Esophagus muscularis mucosa (tissue), 4 donors: ENCODE data around the gene RER1. TPM values are rescaled to one million over a fixed set of nuclear protein-coding genes. Genes with fewer than 3 reads are reported as not detected.

Experiments used
- DNase-seq: peaks from one replicate; pipeline ENCODE4 v3.0.0-alpha.2; 2017; ENCODE audit errors: extremely low spot score
- H3K27ac ChIP-seq, 4 donors: fragments of 200-600 bp; sonication (generic); replicated peaks in 1 of 4; 1 replicate in 3 of 4; 2 replicates in 1 of 4; pipeline ENCODE4 v1.5.1; 2016 to 2019; ENCODE audit warnings: mild to moderate bottlenecking in 1 of 4
- H3K27me3 ChIP-seq, 4 donors: fragments of 200-600 bp; sonication (generic); one replicate each; pipeline versions ENCODE4 v1.5.1 to v1.6.0; 2016 to 2019
- H3K36me3 ChIP-seq, 4 donors: fragments of 200-600 bp; sonication (generic); one replicate each; pipeline ENCODE4 v1.5.1; 2016 to 2019
- H3K4me1 ChIP-seq, 4 donors: fragments of 200-600 bp; sonication (generic); one replicate each; pipeline ENCODE4 v1.5.1; 2016 to 2019
- H3K4me3 ChIP-seq, 4 donors: fragments of 200-600 bp; sonication (generic); 1 replicate in 2 of 4; 2 replicates in 2 of 4; pipeline ENCODE4 v1.5.1; 2016 to 2019; ENCODE audit warnings: mild to moderate bottlenecking in 4 of 4, moderate library complexity in 1 of 4
- H3K9me3 ChIP-seq, 4 donors: fragments of 200-600 bp; sonication (generic); 1 replicate in 3 of 4; 2 replicates in 1 of 4; pipeline ENCODE4 v1.5.1; 2016 to 2019
- CTCF ChIP-seq, 3 experiments: fragments of 200-600 bp in 2 of 3; fragments of 450-650 bp in 1 of 3; sonication (generic) in 2 of 3; IDR thresholded peaks; one replicate each; pipeline ENCODE4 v1.5.1; 2017 to 2019; ENCODE audit warnings: antibody characterized with exemption in 3 of 3, mild to moderate bottlenecking in 2 of 3, moderate library complexity in 1 of 3
- EP300 ChIP-seq: sonication (generic); formaldehyde crosslinking; IDR thresholded peaks from one replicate; pipeline ENCODE4 v1.6.1; 2017; ENCODE audit warnings: antibody characterized with exemption
- POLR2A ChIP-seq: fragments of 450-650 bp; IDR thresholded peaks from one replicate; pipeline ENCODE4 v1.6.1; 2017; ENCODE audit warnings: antibody characterized with exemption, moderate library complexity, mild to moderate bottlenecking, low read depth
- POLR2AphosphoS5 ChIP-seq, 2 donors: sonication (generic); formaldehyde crosslinking; IDR thresholded peaks; one replicate each; pipeline ENCODE4 v1.6.1; 2017; ENCODE audit warnings: antibody characterized with exemption in 2 of 2
- WGBS: methylation state at CpG from one replicate; pipeline ENCODE4 v1.1.5; 2018; 5-methylcytosine and 5-hydroxymethylcytosine counted together
- intact Hi-C: fragments of 100-400 bp; cut with DNase I; formaldehyde crosslinking; loops from one replicate; pipeline ENCODE4 v1.15.1; 2023
- total RNA-seq, 4 donors: library from RNA; depleted of rRNA; stranded (reverse); fragments of >200 nt; gene quantifications; one replicate each; pipeline versions ENCODE4 v1.1.0 to v1.2.1, GENCODE V29; 2016

RER1 gene
- total RNA-seq, 4 donors from 2014 or later = 47.3 to 67.3 (median 56.4) TPM

GRCh38 chr1:2345297-2346075 is 46.2 kb upstream of the RER1 start:
- Histone ChIP-seq H3K4me1 (no peaks in the 10 kb centered on the region), H3K4me3 (no peak overlapping the region), H3K27ac (no peak overlapping the region), H3K9me3 (no peaks in the 10 kb centered on the region), H3K36me3 (no peaks in the 10 kb centered on the region), H3K27me3 (no peaks in the 10 kb centered on the region)
- WGBS = 90% methylated on average over 12 of the region's 24 CpGs
- TF ChIP-seq CTCF (IDR thresholded peaks at IDR 0.05) (no peak), EP300 (no peak), POLR2AphosphoS5 (IDR thresholded peaks at IDR 0.05) (no peak), POLR2A (no peak)
- no peak for DNase-seq
- intact Hi-C loops = no loop called here

- intact Hi-C loops = no loop called here
- no peaks in the 10 kb centered on the region for H3K9me3 ChIP-seq
- H3K4me1 ChIP-seq = no peaks in the 10 kb centered on the region
- no peak for TF ChIP-seq EP300
- no peak for TF ChIP-seq POLR2AphosphoS5 (IDR thresholded peaks at IDR 0.05)
- TF ChIP-seq CTCF (IDR thresholded peaks at IDR 0.05) = no peak
- TF ChIP-seq POLR2A = no peak
- no peak overlapping the region for H3K27ac ChIP-seq
- DNase-seq = no peak
- no peaks in the 10 kb centered on the region for H3K27me3 ChIP-seq
- no peak overlapping the region for H3K4me3 ChIP-seq
- no peaks in the 10 kb centered on the region for H3K36me3 ChIP-seq
- 90% methylated on average over 16 of the region's 17 CpGs for WGBS
Observed at GRCh38 chr1:2346691-2347408, 44.8 kb upstream of the RER1 start.

- no peaks in the 10 kb centered on the region for H3K9me3 ChIP-seq
- no peaks in the 10 kb centered on the region for H3K4me1 ChIP-seq
- no peaks in the 10 kb centered on the region for H3K27me3 ChIP-seq
- TF ChIP-seq POLR2AphosphoS5 (IDR thresholded peaks at IDR 0.05) (no peak), EP300 (no peak), POLR2A (no peak), CTCF (IDR thresholded peaks at IDR 0.05) (no peak)
- intact Hi-C loops = no loop called here
- no peak overlapping the region for H3K4me3 ChIP-seq
- 93% methylated on average over 9 of the region's 13 CpGs for WGBS
- no peak overlapping the region for H3K27ac ChIP-seq
- DNase-seq = no peak
- H3K36me3 ChIP-seq = no peaks in the 10 kb centered on the region
Observed at GRCh38 chr1:2347409-2347785, 44.2 kb upstream of the RER1 start.

DNA sequence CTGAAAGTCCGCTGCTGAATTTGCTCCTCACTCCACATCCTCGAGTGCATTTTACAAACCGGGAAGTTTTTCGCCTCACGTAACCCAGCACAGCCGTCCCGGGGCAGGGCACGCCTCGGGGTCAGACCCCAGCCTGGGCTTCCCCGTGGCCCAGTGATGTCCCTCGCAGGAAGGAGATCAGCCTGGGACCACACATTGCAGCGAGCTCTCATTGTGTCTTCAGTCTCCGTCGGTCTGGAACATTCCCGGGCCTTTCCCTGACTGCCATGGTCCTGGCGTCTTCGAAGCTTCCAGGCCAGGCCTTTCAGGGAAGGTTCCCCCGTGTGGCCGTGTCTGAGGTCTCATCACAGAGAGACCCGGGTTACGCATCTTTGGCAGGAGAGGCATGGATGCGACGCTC is 43.7 kb upstream of the RER1 start:
- 94% methylated on average over 19 of the region's 23 CpGs for WGBS
- H3K4me1 ChIP-seq = peaks cover under 1 to 3% (median 2%) of the 10 kb centered on the region in 4 donors
- no peak for DNase-seq
- H3K27me3 ChIP-seq = no peaks in the 10 kb centered on the region
- TF ChIP-seq POLR2AphosphoS5 (IDR thresholded peaks at IDR 0.05) (no peak), POLR2A (no peak), CTCF (IDR thresholded peaks at IDR 0.05) (no peak), EP300 (no peak)
- no peak overlapping the region for H3K4me3 ChIP-seq
- intact Hi-C loops = no loop called here
- no peaks in the 10 kb centered on the region for H3K9me3 ChIP-seq
- H3K36me3 ChIP-seq = no peaks in the 10 kb centered on the region
- H3K27ac ChIP-seq = no peak overlapping the region
